GM18519 (cell line): ENCODE measurements around the gene PDLIM4.

Experiments used
- ATAC-seq: cut with Tn5 transposase; IDR thresholded peaks from one replicate; pipeline ENCODE4 v1.9.1; 2021; ENCODE audit warnings: mild to moderate bottlenecking, moderate library complexity; ENCODE audit not compliant: unreplicated experiment, low FRiP score

The PDLIM4 gene

GRCh38 chr5:132257131-132258101 lies at the start of gene PDLIM4:
PDLIM4 (plus strand) TSS chr5:132257696; CDS start chr5:132257735, 39 bp downstream.
- no peak for ATAC-seq

GRCh38 chr5:132207778-132208177 lies 49.7 kb upstream of the PDLIM4 start:
- no peak for ATAC-seq

GRCh38 chr5:132209131-132209530 lies 48.4 kb upstream of the PDLIM4 start:
- no peak for ATAC-seq

GRCh38 chr5:132209901-132210545 lies 47.5 kb upstream of the PDLIM4 start:
- no peak for ATAC-seq

- no peak for ATAC-seq
Observed at GRCh38 chr5:132210944-132211343, 46.6 kb upstream of the PDLIM4 start.

- no peak for ATAC-seq
Observed at GRCh38 chr5:132211787-132212186, 45.7 kb upstream of the PDLIM4 start.

- no peak for ATAC-seq
Observed at GRCh38 chr5:132213666-132214065, 43.8 kb upstream of the PDLIM4 start.

- ATAC-seq, result no peak
Observed at GRCh38 chr5:132214491-132214890, 43.0 kb upstream of the PDLIM4 start.

GRCh38 chr5:132215329-132215728 lies 42.2 kb upstream of the PDLIM4 start:
- ATAC-seq, result no peak

- ATAC-seq, result no peak
Observed at GRCh38 chr5:132218321-132218720, 39.2 kb upstream of the PDLIM4 start.

- no peak for ATAC-seq
Observed at GRCh38 chr5:132219289-132219970, 38.1 kb upstream of the PDLIM4 start.

GRCh38 chr5:132219981-132220380 lies 37.5 kb upstream of the PDLIM4 start:
- no peak for ATAC-seq

- ATAC-seq, result no peak
Observed at GRCh38 chr5:132220491-132220890, 37.0 kb upstream of the PDLIM4 start.

- ATAC-seq, result no peak
Observed at GRCh38 chr5:132221781-132222648, 35.5 kb upstream of the PDLIM4 start.

GRCh38 chr5:132222649-132223038 lies 34.9 kb upstream of the PDLIM4 start:
- ATAC-seq, result peak; percentile 79

- no peak for ATAC-seq
Observed at GRCh38 chr5:132223861-132224260, 33.6 kb upstream of the PDLIM4 start.

GRCh38 chr5:132224716-132225115 lies 32.8 kb upstream of the PDLIM4 start:
- no peak for ATAC-seq

GRCh38 chr5:132225165-132226032 lies 32.1 kb upstream of the PDLIM4 start:
- ATAC-seq, result no peak

- ATAC-seq, result no peak
Observed at GRCh38 chr5:132226516-132227234, 30.8 kb upstream of the PDLIM4 start.
